ENCODE results near the gene RHBDL1. TPM values are rescaled to one million over a fixed set of nuclear protein-coding genes. Genes with fewer than 3 reads are reported as not detected.

RHBDL1 gene
- polyA plus RNA-seq, 2 donors, result 0.49 to 1.7 TPM

DNA sequence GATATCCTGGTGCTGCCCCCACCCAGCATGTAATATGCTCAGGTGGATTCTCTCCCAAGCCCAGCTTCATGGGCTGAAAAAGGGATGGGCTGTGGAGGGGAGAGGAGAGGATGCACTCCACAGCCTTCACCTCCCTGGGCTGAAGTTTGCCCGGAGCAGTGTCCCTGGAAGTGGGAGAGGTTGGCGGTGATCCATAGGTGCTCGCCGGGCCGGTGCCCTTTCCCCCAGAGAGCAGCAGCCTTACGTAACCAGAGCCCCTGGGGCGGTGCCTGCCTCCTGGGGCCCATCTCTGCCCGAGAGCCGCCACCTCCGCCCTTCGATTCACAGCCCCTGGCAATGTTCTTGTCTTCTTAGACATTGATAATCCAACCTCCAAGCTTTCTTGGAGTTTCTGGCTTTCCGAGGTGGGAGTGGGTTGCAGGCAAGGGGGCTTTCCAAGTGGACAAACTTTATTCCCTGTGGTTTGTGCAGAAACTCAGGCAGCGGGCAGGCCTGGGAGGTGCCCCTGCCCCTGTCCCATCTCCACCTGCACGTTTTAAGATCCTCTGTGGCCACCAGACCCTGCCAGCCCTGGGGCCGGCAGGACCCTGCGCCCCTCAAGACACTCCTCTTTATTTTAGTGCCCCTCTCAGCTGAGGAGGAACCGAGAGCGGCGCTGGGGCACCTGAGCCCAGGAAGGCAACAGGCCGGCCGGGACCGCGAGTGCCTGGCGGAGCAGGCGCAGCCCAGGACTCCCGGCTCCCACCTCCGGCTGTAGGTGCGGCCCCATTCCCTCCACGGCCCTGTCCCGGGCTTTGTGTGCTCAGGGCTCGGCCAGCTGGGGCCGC lies 29.4 kb upstream of the RHBDL1 start:
- H3K36me3 ChIP-seq (ENCODE audit: control insufficient read depth in 2 of 2, insufficient read depth in 2 of 2, low read length in 1 of 2), result no peaks in the 10 kb centered on the region
- WGBS, 2 donors, result 70 to 71% methylated on average over 32 of the region's 32 CpGs
- H3K27ac ChIP-seq (ENCODE audit: low read depth in 2 of 2, low read length in 1 of 2), result no peak overlapping the region
- no peaks in the 10 kb centered on the region for H3K27me3 ChIP-seq (ENCODE audit: control insufficient read depth in 1 of 2, insufficient read depth in 2 of 2, low read length in 2 of 2)
- no peak overlapping the region for H3K4me3 ChIP-seq (ENCODE audit: low read depth in 1 of 2, low read length in 2 of 2)
- H3K4me1 ChIP-seq (ENCODE audit: control insufficient read depth in 2 of 2, insufficient read depth in 2 of 2, low read length in 1 of 2), result peaks cover 15 to 28% of the 10 kb centered on the region in 2 donors
- H3K9me3 ChIP-seq (ENCODE audit: control insufficient read depth in 2 of 2, insufficient read depth in 1 of 2, low read depth in 1 of 2, low read length in 1 of 2), result no peaks in the 10 kb centered on the region

DNA sequence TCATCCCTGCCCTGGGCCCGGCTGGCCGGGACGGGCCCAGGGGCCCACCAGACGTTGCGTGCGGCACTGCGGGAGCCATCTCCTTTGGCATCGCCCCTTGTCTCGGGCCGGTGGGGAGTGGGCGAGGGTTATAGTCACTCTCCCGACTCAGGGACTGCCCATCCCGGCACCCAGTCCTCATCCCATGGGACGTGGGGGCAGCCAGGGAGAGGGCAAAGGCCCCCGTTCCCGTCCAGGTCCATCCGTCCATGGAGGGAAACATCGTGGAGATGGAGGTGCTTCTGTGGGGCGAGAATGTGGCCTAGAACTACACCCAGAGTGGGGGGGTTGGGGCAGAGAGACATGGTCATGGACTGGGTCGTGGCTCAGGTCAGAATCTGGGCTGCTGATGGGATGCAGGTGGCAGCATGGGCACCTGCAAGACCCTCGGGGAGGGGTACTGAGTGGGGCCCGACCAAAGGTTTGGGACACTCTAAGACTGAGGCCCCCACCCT lies 28.7 kb upstream of the RHBDL1 start:
- Histone ChIP-seq H3K4me3 (ENCODE audit: low read depth in 1 of 2, low read length in 2 of 2) (no peak overlapping the region), H3K27ac (ENCODE audit: low read depth in 2 of 2, low read length in 1 of 2) (no peak overlapping the region), H3K27me3 (ENCODE audit: control insufficient read depth in 1 of 2, insufficient read depth in 2 of 2, low read length in 2 of 2) (no peaks in the 10 kb centered on the region), H3K9me3 (ENCODE audit: control insufficient read depth in 2 of 2, insufficient read depth in 1 of 2, low read depth in 1 of 2, low read length in 1 of 2) (no peaks in the 10 kb centered on the region), H3K4me1 (ENCODE audit: control insufficient read depth in 2 of 2, insufficient read depth in 2 of 2, low read length in 1 of 2) (peaks cover 15 to 28% of the 10 kb centered on the region in 2 donors), H3K36me3 (ENCODE audit: control insufficient read depth in 2 of 2, insufficient read depth in 2 of 2, low read length in 1 of 2) (no peaks in the 10 kb centered on the region)
- 80 to 81% methylated on average over 22 of the region's 22 CpGs for WGBS, 2 donors

- Histone ChIP-seq H3K27me3 (ENCODE audit: control insufficient read depth in 1 of 2, insufficient read depth in 2 of 2, low read length in 2 of 2) (no peaks in the 10 kb centered on the region), H3K4me1 (ENCODE audit: control insufficient read depth in 2 of 2, insufficient read depth in 2 of 2, low read length in 1 of 2) (peaks cover 15 to 28% of the 10 kb centered on the region in 2 donors), H3K27ac (ENCODE audit: low read depth in 2 of 2, low read length in 1 of 2) (no peak overlapping the region), H3K4me3 (ENCODE audit: low read depth in 1 of 2, low read length in 2 of 2) (no peak overlapping the region), H3K9me3 (ENCODE audit: control insufficient read depth in 2 of 2, insufficient read depth in 1 of 2, low read depth in 1 of 2, low read length in 1 of 2) (no peaks in the 10 kb centered on the region), H3K36me3 (ENCODE audit: control insufficient read depth in 2 of 2, insufficient read depth in 2 of 2, low read length in 1 of 2) (no peaks in the 10 kb centered on the region)
- 68 to 74% methylated on average over 25 of the region's 25 CpGs for WGBS, 2 donors
Measured at GRCh38 chr16:647173-647902, 28.1 kb upstream of the RHBDL1 start.

- Histone ChIP-seq H3K9me3 (ENCODE audit: control insufficient read depth in 2 of 2, insufficient read depth in 1 of 2, low read depth in 1 of 2, low read length in 1 of 2) (no peaks in the 10 kb centered on the region), H3K4me3 (ENCODE audit: low read depth in 1 of 2, low read length in 2 of 2) (peak overlapping the region; percentile 62 to 83), H3K4me1 (ENCODE audit: control insufficient read depth in 2 of 2, insufficient read depth in 2 of 2, low read length in 1 of 2) (peaks cover 15 to 19% of the 10 kb centered on the region in 2 donors), H3K36me3 (ENCODE audit: control insufficient read depth in 2 of 2, insufficient read depth in 2 of 2, low read length in 1 of 2) (no peaks in the 10 kb centered on the region), H3K27me3 (ENCODE audit: control insufficient read depth in 1 of 2, insufficient read depth in 2 of 2, low read length in 2 of 2) (no peaks in the 10 kb centered on the region), H3K27ac (ENCODE audit: low read depth in 2 of 2, low read length in 1 of 2) (peak overlapping the region; percentile 87 to 90)
- WGBS, 2 donors, result 19 to 28% methylated on average over 24 of the region's 24 CpGs
Measured at GRCh38 chr16:648071-648780, 27.2 kb upstream of the RHBDL1 start.

GRCh38 chr16:648781-649589 lies 26.5 kb upstream of the RHBDL1 start, which contains the start of gene WDR90:
Gene WDR90, plus strand, starts transcription at chr16:649365. Its CDS starts 52 bp downstream, at chr16:649417.
- Histone ChIP-seq H3K4me1 (ENCODE audit: control insufficient read depth in 2 of 2, insufficient read depth in 2 of 2, low read length in 1 of 2) (peaks cover 15 to 19% of the 10 kb centered on the region in 2 donors), H3K4me3 (ENCODE audit: low read depth in 1 of 2, low read length in 2 of 2) (peak within 1 kb of the TSS; percentile 62 to 83), H3K36me3 (ENCODE audit: control insufficient read depth in 2 of 2, insufficient read depth in 2 of 2, low read length in 1 of 2) (peaks cover 0 to 5% of the 10 kb centered on the region in 2 donors), H3K9me3 (ENCODE audit: control insufficient read depth in 2 of 2, insufficient read depth in 1 of 2, low read depth in 1 of 2, low read length in 1 of 2) (no peaks in the 10 kb centered on the region), H3K27ac (ENCODE audit: low read depth in 2 of 2, low read length in 1 of 2) (peak within 1 kb of the TSS; percentile 87 to 90), H3K27me3 (ENCODE audit: control insufficient read depth in 1 of 2, insufficient read depth in 2 of 2, low read length in 2 of 2) (no peaks in the 10 kb centered on the region)
- WGBS, 2 donors, result 1% methylated on average over 73 to 91 of the region's 91 CpGs

DNA sequence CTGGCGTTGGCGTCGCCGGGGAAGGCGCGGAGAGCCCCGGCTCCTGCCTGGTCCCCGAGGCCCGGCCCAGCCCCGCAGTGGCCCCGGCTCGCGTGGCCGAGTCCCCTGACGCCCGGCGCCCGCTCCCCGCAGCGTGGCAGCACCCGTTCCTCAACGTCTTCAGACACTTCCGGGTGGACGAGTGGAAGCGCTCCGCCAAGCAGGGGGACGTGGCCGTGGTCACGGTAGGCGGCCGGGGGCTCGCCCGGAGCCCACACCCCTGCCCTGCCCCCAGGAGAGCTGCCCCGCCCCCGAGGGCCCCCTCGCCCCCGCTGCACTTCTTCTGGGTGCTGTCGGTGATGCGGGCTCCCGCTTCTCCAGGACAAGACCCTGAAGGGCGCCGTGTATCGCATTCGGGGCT lies 25.8 kb upstream of the RHBDL1 start:
- 2% methylated on average over 34 to 44 of the region's 44 CpGs for WGBS, 2 donors
- peaks cover 0 to 5% of the 10 kb centered on the region in 2 donors for H3K36me3 ChIP-seq (ENCODE audit: control insufficient read depth in 2 of 2, insufficient read depth in 2 of 2, low read length in 1 of 2)
- no peaks in the 10 kb centered on the region for H3K9me3 ChIP-seq (ENCODE audit: control insufficient read depth in 2 of 2, insufficient read depth in 1 of 2, low read depth in 1 of 2, low read length in 1 of 2)
- H3K4me1 ChIP-seq (ENCODE audit: control insufficient read depth in 2 of 2, insufficient read depth in 2 of 2, low read length in 1 of 2), result peaks cover 15 to 19% of the 10 kb centered on the region in 2 donors
- H3K27me3 ChIP-seq (ENCODE audit: control insufficient read depth in 1 of 2, insufficient read depth in 2 of 2, low read length in 2 of 2), result no peaks in the 10 kb centered on the region
- peak overlapping the region; percentile 62 to 83 for H3K4me3 ChIP-seq (ENCODE audit: low read depth in 1 of 2, low read length in 2 of 2)
- H3K27ac ChIP-seq (ENCODE audit: low read depth in 2 of 2, low read length in 1 of 2), result no peak overlapping the region

DNA sequence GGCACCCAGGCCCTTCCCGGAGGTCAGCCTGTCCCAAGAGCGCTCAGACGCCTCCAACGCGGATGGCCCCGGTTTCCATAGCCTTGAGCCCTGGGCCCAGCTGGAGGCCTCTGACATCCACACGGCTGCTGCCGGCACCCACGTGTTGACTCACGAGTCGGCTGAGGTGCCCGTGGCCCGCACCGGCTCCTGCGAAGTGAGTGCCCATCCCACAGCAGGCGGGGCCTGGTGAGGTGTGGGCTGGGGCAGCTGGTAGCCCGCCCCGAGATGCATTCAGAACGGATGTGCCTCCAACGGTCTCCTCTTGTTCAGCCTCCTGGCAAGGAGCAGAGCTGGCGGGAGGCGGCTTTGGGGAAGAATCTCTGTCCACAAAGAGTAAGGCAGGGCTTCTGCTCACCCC lies 23.6 kb upstream of the RHBDL1 start:
- Histone ChIP-seq H3K9me3 (ENCODE audit: control insufficient read depth in 2 of 2, insufficient read depth in 1 of 2, low read depth in 1 of 2, low read length in 1 of 2) (no peaks in the 10 kb centered on the region), H3K27ac (ENCODE audit: low read depth in 2 of 2, low read length in 1 of 2) (no peak overlapping the region), H3K36me3 (ENCODE audit: control insufficient read depth in 2 of 2, insufficient read depth in 2 of 2, low read length in 1 of 2) (peaks cover 0 to 15% of the 10 kb centered on the region in 2 donors), H3K4me3 (ENCODE audit: low read depth in 1 of 2, low read length in 2 of 2) (no peak overlapping the region), H3K27me3 (ENCODE audit: control insufficient read depth in 1 of 2, insufficient read depth in 2 of 2, low read length in 2 of 2) (no peaks in the 10 kb centered on the region), H3K4me1 (ENCODE audit: control insufficient read depth in 2 of 2, insufficient read depth in 2 of 2, low read length in 1 of 2) (peaks cover 15 to 19% of the 10 kb centered on the region in 2 donors)
- 81 to 89% methylated on average over 22 of the region's 22 CpGs for WGBS, 2 donors

GRCh38 chr16:652454-653305 lies 22.8 kb upstream of the RHBDL1 start:
- Histone ChIP-seq H3K4me1 (ENCODE audit: control insufficient read depth in 2 of 2, insufficient read depth in 2 of 2, low read length in 1 of 2) (peaks cover 9 to 14% of the 10 kb centered on the region in 2 donors), H3K9me3 (ENCODE audit: control insufficient read depth in 2 of 2, insufficient read depth in 1 of 2, low read depth in 1 of 2, low read length in 1 of 2) (no peaks in the 10 kb centered on the region), H3K4me3 (ENCODE audit: low read depth in 1 of 2, low read length in 2 of 2) (no peak overlapping the region), H3K27ac (ENCODE audit: low read depth in 2 of 2, low read length in 1 of 2) (no peak overlapping the region), H3K36me3 (ENCODE audit: control insufficient read depth in 2 of 2, insufficient read depth in 2 of 2, low read length in 1 of 2) (peaks cover 0 to 15% of the 10 kb centered on the region in 2 donors), H3K27me3 (ENCODE audit: control insufficient read depth in 1 of 2, insufficient read depth in 2 of 2, low read length in 2 of 2) (no peaks in the 10 kb centered on the region)
- 76 to 84% methylated on average over 19 to 28 of the region's 28 CpGs for WGBS, 2 donors

Measured in esophagus (tissue), 2 donors.